DOHH2 (cell line): ENCODE data around the gene DAGLA.

Experiments
- H3F3A ChIP-seq: fragments of 200-600 bp; sonication (generic), shearing (Covaris generic); 2 replicates; pipeline ENCODE4 v1.6.0; 2016; ENCODE audit warnings: antibody characterized with exemption, mild to moderate bottlenecking; ENCODE audit not compliant: control insufficient read depth, insufficient read depth
- H3K27ac ChIP-seq: fragments of 200-600 bp; sonication (generic); 2 replicates; pipeline ENCODE4 v1.5.1; 2014; ENCODE audit warnings: low read depth, mild to moderate bottlenecking, low read length, moderate library complexity
- H3K27me3 ChIP-seq: fragments of 200-600 bp; sonication (generic); 2 replicates; pipeline ENCODE4 v1.6.1; 2014; ENCODE audit warnings: mild to moderate bottlenecking, low read length, mixed read lengths; ENCODE audit not compliant: control insufficient read depth
- H3K36me3 ChIP-seq: fragments of 200-600 bp; sonication (generic); 2 replicates; pipeline ENCODE4 v1.6.1; 2014; ENCODE audit warnings: mild to moderate bottlenecking, low read length, moderate library complexity, mixed read lengths; ENCODE audit not compliant: control insufficient read depth
- H3K4me1 ChIP-seq: fragments of 200-600 bp; sonication (generic); 2 replicates; pipeline ENCODE4 v1.6.1; 2014; ENCODE audit warnings: mild to moderate bottlenecking, low read length, mixed read lengths; ENCODE audit not compliant: control insufficient read depth
- H3K4me2 ChIP-seq: fragments of 200-600 bp; sonication (generic); 2 replicates; pipeline ENCODE4 v1.6.0; 2014; ENCODE audit warnings: mild to moderate bottlenecking, low read length, moderate library complexity
- H3K4me3 ChIP-seq: fragments of 200-600 bp; sonication (generic); 2 replicates; pipeline ENCODE4 v1.5.1; 2014; ENCODE audit warnings: mild to moderate bottlenecking, low read length, mixed read lengths
- H3K79me2 ChIP-seq: fragments of 200-600 bp; sonication (generic); 2 replicates; pipeline ENCODE4 v1.6.1; 2014; ENCODE audit warnings: mild to moderate bottlenecking, low read length, mixed read lengths; ENCODE audit not compliant: control insufficient read depth
- H3K9me2 ChIP-seq: fragments of 200-600 bp; sonication (generic); replicated peaks from 2 replicates; pipeline ENCODE4 v1.6.1; 2014; ENCODE audit warnings: mild to moderate bottlenecking, low read length, mixed read lengths; ENCODE audit not compliant: control insufficient read depth
- H3K9me3 ChIP-seq: fragments of 200-600 bp; sonication (generic); 2 replicates; pipeline ENCODE4 v1.6.1; 2014; ENCODE audit warnings: antibody characterized with exemption, low read length, mixed read lengths; ENCODE audit not compliant: control insufficient read depth, insufficient read depth
- H4K20me1 ChIP-seq: fragments of 200-600 bp; sonication (generic); 2 replicates; pipeline ENCODE4 v1.6.0; 2014; ENCODE audit warnings: low read depth, mild to moderate bottlenecking, antibody characterized with exemption, low read length, moderate library complexity; ENCODE audit not compliant: control insufficient read depth, insufficient read depth
- CTCF ChIP-seq: fragments of 200-600 bp; sonication (generic); IDR thresholded peaks from one replicate; pipeline ENCODE4 v1.5.1; 2014; ENCODE audit warnings: antibody characterized with exemption, mild to moderate bottlenecking, low read depth, low read length; ENCODE audit not compliant: poor library complexity, severe bottlenecking
- EZH2phosphoT487 ChIP-seq: fragments of 200-600 bp; sonication (generic); IDR thresholded peaks from 2 replicates; pipeline ENCODE4 v1.6.1; 2017; ENCODE audit warnings: borderline replicate concordance, mild to moderate bottlenecking, antibody characterized with exemption, low read length, moderate library complexity, mixed read lengths

The DAGLA gene

GRCh38 chr11:61647529-61647928, 32.7 kb upstream of the DAGLA start:
- Histone ChIP-seq H3K4me1 (no peaks in the 10 kb centered on the region), H3F3A (no peaks in the 10 kb centered on the region), H4K20me1 (no peaks in the 10 kb centered on the region)

GRCh38 chr11:61650781-61651571, 29.2 kb upstream of the DAGLA start:
- no peak overlapping the region for H3K4me2 ChIP-seq
- H3K4me3 ChIP-seq: no peak overlapping the region
- H3K27me3 ChIP-seq: peaks cover 14% of the 10 kb centered on the region
- H3K27ac ChIP-seq: no peak overlapping the region
- no peak for TF ChIP-seq EZH2phosphoT487
- TF ChIP-seq CTCF: no peak
- no peaks in the 10 kb centered on the region for H3K9me3 ChIP-seq
- H4K20me1 ChIP-seq: no peaks in the 10 kb centered on the region
- no peaks in the 10 kb centered on the region for H3K36me3 ChIP-seq
- H3F3A ChIP-seq: no peaks in the 10 kb centered on the region
- no peaks in the 10 kb centered on the region for H3K9me2 ChIP-seq
- H3K79me2 ChIP-seq: no peaks in the 10 kb centered on the region
- no peaks in the 10 kb centered on the region for H3K4me1 ChIP-seq

More at GRCh38 chr11:61647529-61647928, 32.7 kb upstream of the DAGLA start:
- TF ChIP-seq CTCF (no peak), EZH2phosphoT487 (no peak)
- Histone ChIP-seq H3K4me2 (no peak overlapping the region), H3K36me3 (no peaks in the 10 kb centered on the region), H3K9me3 (no peaks in the 10 kb centered on the region), H3K4me3 (no peak overlapping the region), H3K9me2 (no peaks in the 10 kb centered on the region), H3K79me2 (no peaks in the 10 kb centered on the region), H3K27me3 (no peaks in the 10 kb centered on the region), H3K27ac (no peak overlapping the region)

- Histone ChIP-seq H4K20me1 (no peaks in the 10 kb centered on the region), H3F3A (no peaks in the 10 kb centered on the region), H3K36me3 (no peaks in the 10 kb centered on the region), H3K9me3 (no peaks in the 10 kb centered on the region), H3K9me2 (no peaks in the 10 kb centered on the region), H3K4me2 (no peak overlapping the region), H3K4me3 (no peak overlapping the region), H3K4me1 (no peaks in the 10 kb centered on the region), H3K27ac (no peak overlapping the region), H3K79me2 (no peaks in the 10 kb centered on the region), H3K27me3 (peaks cover 14% of the 10 kb centered on the region)
- TF ChIP-seq CTCF: no peak
- no peak for TF ChIP-seq EZH2phosphoT487
Observed at GRCh38 chr11:61652135-61652534, 28.1 kb upstream of the DAGLA start.
